Measurements from ENCODE around the gene SLF1.
A peak's percentile ranks its signal among the peaks of the same experiment; 100 is the strongest.
"Not testable (repeated sequence)": the region's sequence is repeated elsewhere in the genome, so short reads cannot be mapped to it uniquely, and the experiment has no call there.

The SLF1 gene

GRCh38 chr5:94618493-94619328 lies at the start of gene SLF1, which contains the start of gene KIAA0825:
TSS of gene SLF1 (plus strand) at chr5:94618669. CDS start at chr5:94628811, 10,142 bp downstream.
TSS of gene KIAA0825 (minus strand) at chr5:94618604. CDS start at chr5:94537126, 81,478 bp downstream.
- DNase-seq = peak; percentile 85

- no peak for DNase-seq
These were observed 47.1 kb upstream of the SLF1 start for GRCh38 chr5:94571415-94571814.

- not testable (repeated sequence) for DNase-seq
These were observed 45.1 kb upstream of the SLF1 start for GRCh38 chr5:94573349-94573748.

GRCh38 chr5:94575196-94575595 lies 43.3 kb upstream of the SLF1 start:
- no peak for DNase-seq

GRCh38 chr5:94577466-94578245 lies 40.8 kb upstream of the SLF1 start:
- DNase-seq = no peak

GRCh38 chr5:94595281-94595840 lies 23.1 kb upstream of the SLF1 start:
- no peak for DNase-seq

GRCh38 chr5:94613583-94613982 lies 4.9 kb upstream of the SLF1 start:
- DNase-seq = no peak

- DNase-seq = no peak
These were observed 4.2 kb upstream of the SLF1 start for GRCh38 chr5:94614156-94614805.

GRCh38 chr5:94615862-94616261 lies 2.6 kb upstream of the SLF1 start:
- no peak for DNase-seq

- peak; percentile 61 for DNase-seq
These were observed 408 bp upstream of the SLF1 start for GRCh38 chr5:94618029-94618492.

- DNase-seq = no peak
These were observed 1.8 kb downstream of the SLF1 start for GRCh38 chr5:94620256-94620655.

- no peak for DNase-seq
These were observed 3.3 kb downstream of the SLF1 start for GRCh38 chr5:94621763-94622162.

- DNase-seq = peak; percentile 55
These were observed 4.5 kb downstream of the SLF1 start for GRCh38 chr5:94623011-94623410.

- no peak for DNase-seq
These were observed 5.4 kb downstream of the SLF1 start for GRCh38 chr5:94623877-94624276.

GRCh38 chr5:94627191-94627590 lies 8.7 kb downstream of the SLF1 start:
- no peak for DNase-seq

- DNase-seq = no peak
These were observed 13.6 kb downstream of the SLF1 start for GRCh38 chr5:94632024-94632423.

GRCh38 chr5:94640176-94640575 lies 21.7 kb downstream of the SLF1 start:
- no peak for DNase-seq

- no peak for DNase-seq
These were observed 26.6 kb downstream of the SLF1 start for GRCh38 chr5:94645053-94645452.

GRCh38 chr5:94646758-94647157 lies 28.3 kb downstream of the SLF1 start:
- no peak for DNase-seq

GRCh38 chr5:94649874-94650273 lies 31.4 kb downstream of the SLF1 start:
- no peak for DNase-seq

- DNase-seq = no peak
These were observed 39.8 kb downstream of the SLF1 start for GRCh38 chr5:94658272-94658671.

- no peak for DNase-seq
These were observed 42.0 kb downstream of the SLF1 start for GRCh38 chr5:94660506-94660905.

- no peak for DNase-seq
These were observed 42.6 kb downstream of the SLF1 start for GRCh38 chr5:94661086-94661485.
